ENCODE measurements around the gene MTA2. TPM values are rescaled to one million over a fixed set of nuclear protein-coding genes. Genes with fewer than 3 reads are reported as not detected.
"Not testable (repeated sequence)": the region's sequence is repeated elsewhere in the genome, so short reads cannot be mapped to it uniquely, and the experiment has no call there.

Gene MTA2
- total RNA-seq, 1 experiment from 2014 or later: 241 TPM

DNA sequence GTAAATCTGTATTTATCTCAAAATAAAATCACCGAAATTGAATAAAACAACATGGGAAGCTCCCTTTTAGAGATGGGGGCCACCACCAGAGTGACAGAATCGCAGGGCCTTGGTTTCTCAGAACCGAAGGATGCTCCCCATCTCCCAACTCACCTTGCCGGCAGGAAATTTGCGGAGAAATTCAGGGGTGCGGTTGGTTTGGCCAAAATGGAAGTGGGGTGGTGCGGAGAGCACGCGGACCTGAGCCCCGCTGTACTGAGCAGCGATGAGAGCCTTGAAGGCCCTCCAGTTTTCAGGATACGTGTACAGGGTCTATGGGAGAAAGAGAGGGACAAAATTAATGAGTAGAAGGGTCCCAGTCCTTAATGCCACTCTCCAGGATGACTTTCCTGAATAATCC, 29.2 kb downstream of the MTA2 start:
- no peak for DNase-seq (ENCODE audit: low spot score)
- no TSS peak for BruUV-seq (replicated peaks)
- Histone ChIP-seq H3K27ac (ENCODE audit: low read depth, low read length, poor library complexity, severe bottlenecking) (peak overlapping the region; percentile 83), H3K4me1 (ENCODE audit: insufficient read depth, low read length, poor library complexity, severe bottlenecking) (peaks cover 31% of the 10 kb centered on the region), H3K27me3 (replicated peaks; ENCODE audit: insufficient read depth, low read depth, low read length, poor library complexity) (no peaks in the 10 kb centered on the region), H3K9me3 (ENCODE audit: low read depth, low read length, poor library complexity, severe bottlenecking) (no peaks in the 10 kb centered on the region), H3K4me3 (ENCODE audit: low read depth, low read length, poor library complexity, severe bottlenecking) (peak overlapping the region; percentile 65), H3K36me3 (ENCODE audit: insufficient read depth, low read length, poor library complexity, severe bottlenecking) (peaks cover 64% of the 10 kb centered on the region)
- TF ChIP-seq EZH2 (IDR thresholded peaks at IDR 0.05; ENCODE audit: borderline replicate concordance, low read depth, low read length, poor library complexity, severe bottlenecking): no peak
- TF ChIP-seq, protein P1, sequence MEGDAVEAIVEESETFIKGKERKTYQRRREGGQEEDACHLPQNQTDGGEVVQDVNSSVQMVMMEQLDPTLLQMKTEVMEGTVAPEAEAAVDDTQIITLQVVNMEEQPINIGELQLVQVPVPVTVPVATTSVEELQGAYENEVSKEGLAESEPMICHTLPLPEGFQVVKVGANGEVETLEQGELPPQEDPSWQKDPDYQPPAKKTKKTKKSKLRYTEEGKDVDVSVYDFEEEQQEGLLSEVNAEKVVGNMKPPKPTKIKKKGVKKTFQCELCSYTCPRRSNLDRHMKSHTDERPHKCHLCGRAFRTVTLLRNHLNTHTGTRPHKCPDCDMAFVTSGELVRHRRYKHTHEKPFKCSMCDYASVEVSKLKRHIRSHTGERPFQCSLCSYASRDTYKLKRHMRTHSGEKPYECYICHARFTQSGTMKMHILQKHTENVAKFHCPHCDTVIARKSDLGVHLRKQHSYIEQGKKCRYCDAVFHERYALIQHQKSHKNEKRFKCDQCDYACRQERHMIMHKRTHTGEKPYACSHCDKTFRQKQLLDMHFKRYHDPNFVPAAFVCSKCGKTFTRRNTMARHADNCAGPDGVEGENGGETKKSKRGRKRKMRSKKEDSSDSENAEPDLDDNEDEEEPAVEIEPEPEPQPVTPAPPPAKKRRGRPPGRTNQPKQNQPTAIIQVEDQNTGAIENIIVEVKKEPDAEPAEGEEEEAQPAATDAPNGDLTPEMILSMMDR (conservative IDR thresholded peaks at IDR 0.05; ENCODE audit: low read depth, low read length): no peak
- intact Hi-C loops (cut with micrococcal nuclease; ENCODE audit: unreplicated experiment): no loop called here
- ChIA-PET POLR2A (ENCODE audit: low non-redundant PET) (no interaction called here), CTCF (interaction anchor here (0.6 to 1.0 kb wide), 2 partner anchors 46 to 148 kb away, joined by 3 to 4 read pairs; no protein-coding TSS in a partner anchor)

DNA sequence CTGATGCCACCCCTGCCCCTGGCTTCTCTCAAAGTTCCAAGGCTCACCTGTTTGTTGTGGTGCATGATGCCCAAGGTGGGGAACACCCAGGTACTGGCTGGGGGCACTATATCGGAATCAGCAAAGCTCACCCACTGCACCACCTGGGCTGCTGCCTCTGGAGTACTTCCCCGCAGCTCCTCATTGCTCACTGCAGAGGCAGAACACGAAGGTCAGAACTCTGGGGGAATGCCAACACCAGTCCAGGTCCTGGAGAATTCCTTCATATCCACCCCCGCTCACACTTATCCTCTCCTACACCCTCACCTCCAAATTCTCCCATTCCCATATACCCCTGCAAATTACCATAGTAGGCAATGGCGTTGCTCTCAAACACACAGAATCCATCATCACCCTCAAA, 30.2 kb downstream of the MTA2 start:
- peak overlapping the region; percentile 83 for H3K27ac ChIP-seq (ENCODE audit: low read depth, low read length, poor library complexity, severe bottlenecking)
- CTCF ChIA-PET: not testable (repeated sequence)

DNA sequence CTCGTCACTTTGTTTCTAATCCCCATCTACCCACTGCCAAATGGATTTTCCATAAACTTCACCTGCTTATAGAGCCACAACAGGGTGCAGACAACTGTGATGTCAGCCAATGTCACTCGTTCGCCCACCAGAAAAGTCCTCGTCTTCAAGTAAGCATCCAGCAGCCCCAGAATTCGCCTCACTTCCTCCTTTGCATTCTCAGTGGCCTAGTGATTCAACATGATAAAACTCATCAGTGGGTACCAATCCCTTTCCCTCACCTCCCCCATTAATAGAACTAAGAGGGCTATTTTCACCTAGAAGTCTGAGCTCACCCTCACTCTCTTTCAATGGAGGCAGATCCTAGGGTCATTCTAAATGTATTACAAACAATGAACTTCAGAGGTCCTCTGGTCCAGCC, 30.8 kb downstream of the MTA2 start:
- H3K9me3 ChIP-seq (ENCODE audit: low read depth, low read length, poor library complexity, severe bottlenecking); DNase-seq (ENCODE audit: low spot score); BruUV-seq (replicated peaks); intact Hi-C loops (cut with micrococcal nuclease; ENCODE audit: unreplicated experiment); H3K4me3 ChIP-seq (ENCODE audit: low read depth, low read length, poor library complexity, severe bottlenecking); H3K27me3 ChIP-seq (replicated peaks; ENCODE audit: insufficient read depth, low read depth, low read length, poor library complexity); CTCF ChIA-PET: not testable (repeated sequence)
- POLR2A ChIA-PET (ENCODE audit: low non-redundant PET): interaction anchor here (0.7 to 1.0 kb wide), 2 partner anchors 11 to 94 kb away, joined by 3 to 4 read pairs; partner anchors contain the start of genes C11orf98 and CSKMT
- peaks cover 35% of the 10 kb centered on the region for H3K4me1 ChIP-seq (ENCODE audit: insufficient read depth, low read length, poor library complexity, severe bottlenecking)
- H3K27ac ChIP-seq (ENCODE audit: low read depth, low read length, poor library complexity, severe bottlenecking): peak overlapping the region; percentile 83
- H3K36me3 ChIP-seq (ENCODE audit: insufficient read depth, low read length, poor library complexity, severe bottlenecking): peaks cover 71% of the 10 kb centered on the region

More for the DNA sequence above, 30.2 kb downstream of the MTA2 start:
- POLR2A ChIA-PET (ENCODE audit: low non-redundant PET): interaction anchor here (0.6 to 1.0 kb wide), 3 partner anchors 11 to 261 kb away, joined by 3 to 4 read pairs (median 3); partner anchors contain the start of genes C11orf98 and CSKMT
- H3K27me3 ChIP-seq (replicated peaks; ENCODE audit: insufficient read depth, low read depth, low read length, poor library complexity); DNase-seq (ENCODE audit: low spot score); intact Hi-C loops (cut with micrococcal nuclease; ENCODE audit: unreplicated experiment); H3K9me3 ChIP-seq (ENCODE audit: low read depth, low read length, poor library complexity, severe bottlenecking); BruUV-seq (replicated peaks): not testable (repeated sequence)
- peaks cover 71% of the 10 kb centered on the region for H3K36me3 ChIP-seq (ENCODE audit: insufficient read depth, low read length, poor library complexity, severe bottlenecking)
- peak overlapping the region; percentile 65 for H3K4me3 ChIP-seq (ENCODE audit: low read depth, low read length, poor library complexity, severe bottlenecking)
- H3K4me1 ChIP-seq (ENCODE audit: insufficient read depth, low read length, poor library complexity, severe bottlenecking): peaks cover 31% of the 10 kb centered on the region

DNA sequence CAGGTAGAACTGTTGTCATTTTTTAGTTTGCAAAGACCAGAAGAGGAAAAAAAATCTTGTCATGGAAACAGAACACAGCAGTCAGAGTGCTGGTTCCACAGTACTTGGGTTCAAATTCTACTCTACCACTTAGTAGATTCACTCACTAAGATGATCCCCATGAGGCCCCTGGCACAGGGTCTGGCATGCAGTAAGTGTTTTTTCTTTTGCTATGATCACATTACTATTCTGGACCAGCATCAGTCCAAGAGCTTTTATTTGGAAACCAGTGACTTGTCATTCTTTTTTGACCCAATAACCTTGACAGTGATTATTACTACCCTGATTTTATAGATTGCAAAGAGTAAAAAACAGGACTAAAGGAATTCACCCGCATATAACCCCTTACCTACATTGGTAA, 32.1 kb downstream of the MTA2 start:
- Histone ChIP-seq H3K9me3 (ENCODE audit: low read depth, low read length, poor library complexity, severe bottlenecking) (no peaks in the 10 kb centered on the region), H3K36me3 (ENCODE audit: insufficient read depth, low read length, poor library complexity, severe bottlenecking) (peaks cover 83% of the 10 kb centered on the region), H3K27ac (ENCODE audit: low read depth, low read length, poor library complexity, severe bottlenecking) (no peak overlapping the region), H3K4me1 (ENCODE audit: insufficient read depth, low read length, poor library complexity, severe bottlenecking) (peaks cover 29% of the 10 kb centered on the region), H3K4me3 (ENCODE audit: low read depth, low read length, poor library complexity, severe bottlenecking) (no peak overlapping the region), H3K27me3 (replicated peaks; ENCODE audit: insufficient read depth, low read depth, low read length, poor library complexity) (no peaks in the 10 kb centered on the region)
- ChIA-PET CTCF (no interaction called here), POLR2A (ENCODE audit: low non-redundant PET) (no interaction called here)
- intact Hi-C loops (cut with micrococcal nuclease; ENCODE audit: unreplicated experiment): no loop called here
- DNase-seq (ENCODE audit: low spot score): no peak
- BruUV-seq (replicated peaks): no TSS peak
- TF ChIP-seq EZH2 (IDR thresholded peaks at IDR 0.05; ENCODE audit: borderline replicate concordance, low read depth, low read length, poor library complexity, severe bottlenecking): no peak
- TF ChIP-seq, protein P1 (conservative IDR thresholded peaks at IDR 0.05; ENCODE audit: low read depth, low read length): no peak

Data from A673 (cell line).